H7 (cell line): ENCODE measurements around the gene BCOR. TPM values are rescaled to one million over a fixed set of nuclear protein-coding genes. Genes with fewer than 3 reads are reported as not detected.

Source experiments
- DNase-seq: peaks from one replicate; pipeline ENCODE4 v3.0.0; 2012
- H3K27me3 ChIP-seq: 2 replicates; pipeline ENCODE4 v1.6.0; 2011; ENCODE audit warnings: mild to moderate bottlenecking, low read length; ENCODE audit not compliant: control insufficient read depth, insufficient read depth
- H3K36me3 ChIP-seq: replicated peaks from 2 replicates; pipeline ENCODE4 v1.5.1; 2011; ENCODE audit warnings: low read length; ENCODE audit not compliant: control insufficient read depth, insufficient read depth
- H3K4me3 ChIP-seq: 2 replicates; pipeline ENCODE4 v1.5.1; 2011; ENCODE audit warnings: low read depth, mild to moderate bottlenecking, control low read depth, low read length, moderate library complexity; ENCODE audit not compliant: insufficient read depth
- total RNA-seq: library from RNA; depleted of rRNA; stranded (reverse); fragments of >200 nt; shearing (Covaris generic); gene quantifications from 2 replicates; pipeline ENCODE4 v1.2.3, GENCODE V29; 2014

BCOR gene
- total RNA-seq, 1 experiment from 2014 or later: 32.5 TPM

GRCh38 chrX:40106676-40107290 lies 9.0 kb upstream of the BCOR start:
- peak overlapping the region; percentile 54 for H3K4me3 ChIP-seq
- H3K27me3 ChIP-seq: peaks cover 59% of the 10 kb centered on the region
- DNase-seq: peak; percentile 92
- H3K36me3 ChIP-seq: no peaks in the 10 kb centered on the region

GRCh38 chrX:40105835-40106675 lies 8.3 kb upstream of the BCOR start:
- peak overlapping the region; percentile 54 for H3K4me3 ChIP-seq
- DNase-seq: peak; percentile 92
- H3K36me3 ChIP-seq: no peaks in the 10 kb centered on the region
- H3K27me3 ChIP-seq: peaks cover 62% of the 10 kb centered on the region

- peak overlapping the region; percentile 54 for H3K4me3 ChIP-seq
- H3K36me3 ChIP-seq: no peaks in the 10 kb centered on the region
- peak; percentile 83 for DNase-seq
- peaks cover 61% of the 10 kb centered on the region for H3K27me3 ChIP-seq
Measured at GRCh38 chrX:40104985-40105834, 7.5 kb upstream of the BCOR start.

- peak overlapping the region; percentile 54 for H3K4me3 ChIP-seq
- H3K27me3 ChIP-seq: peaks cover 67% of the 10 kb centered on the region
- DNase-seq: peak; percentile 78
- no peaks in the 10 kb centered on the region for H3K36me3 ChIP-seq
Measured at GRCh38 chrX:40104630-40104984, 6.8 kb upstream of the BCOR start.

- Histone ChIP-seq H3K4me3 (peak overlapping the region; percentile 54; the same call in 1 of the 2 replicates), H3K27me3 (peaks cover 71% of the 10 kb centered on the region)
- no peak for DNase-seq
Measured at GRCh38 chrX:40103565-40104323, 6.0 kb upstream of the BCOR start.

GRCh38 chrX:40102393-40103381 lies 4.9 kb upstream of the BCOR start:
- DNase-seq: peak; percentile 79
- H3K27me3 ChIP-seq: peaks cover 62% of the 10 kb centered on the region; the same call in 1 of the 2 replicates
- peak overlapping the region; percentile 44 for H3K4me3 ChIP-seq
- H3K36me3 ChIP-seq: no peaks in the 10 kb centered on the region

More at GRCh38 chrX:40103565-40104323, 6.0 kb upstream of the BCOR start:
- no peaks in the 10 kb centered on the region for H3K36me3 ChIP-seq

GRCh38 chrX:40101430-40101802 lies 3.7 kb upstream of the BCOR start:
- H3K27me3 ChIP-seq: peaks cover 56% of the 10 kb centered on the region; the same call in 1 of the 2 replicates
- no peaks in the 10 kb centered on the region for H3K36me3 ChIP-seq
- H3K4me3 ChIP-seq: no peak overlapping the region
- no peak for DNase-seq

- Histone ChIP-seq H3K27me3 (peaks cover 56% of the 10 kb centered on the region; the same call in 1 of the 2 replicates), H3K36me3 (no peaks in the 10 kb centered on the region), H3K4me3 (peak overlapping the region; percentile 20)
- peak; percentile 79 for DNase-seq
Measured at GRCh38 chrX:40100537-40101429, 3.0 kb upstream of the BCOR start.

- Histone ChIP-seq H3K4me3 (peak overlapping the region; percentile 8; the same call in 1 of the 2 replicates), H3K36me3 (no peaks in the 10 kb centered on the region), H3K27me3 (peaks cover 56% of the 10 kb centered on the region; the same call in 1 of the 2 replicates)
- peak; percentile 74 for DNase-seq
Measured at GRCh38 chrX:40100141-40100536, 2.4 kb upstream of the BCOR start.

- peak; percentile 89 for DNase-seq
Measured at GRCh38 chrX:40099055-40099958, 1.5 kb upstream of the BCOR start.

GRCh38 chrX:40098264-40099054 lies 701 bp upstream of the BCOR start:
- peak; percentile 90 for DNase-seq
- H3K4me3 ChIP-seq: peak overlapping the region; percentile 73
- peaks cover 57% of the 10 kb centered on the region; the same call in 1 of the 2 replicates for H3K27me3 ChIP-seq
- no peaks in the 10 kb centered on the region for H3K36me3 ChIP-seq

More at GRCh38 chrX:40099055-40099958, 1.5 kb upstream of the BCOR start:
- Histone ChIP-seq H3K4me3 (peak overlapping the region; percentile 73), H3K27me3 (peaks cover 59% of the 10 kb centered on the region; the same call in 1 of the 2 replicates), H3K36me3 (no peaks in the 10 kb centered on the region)
